ENCODE results near the gene PALM. TPM values are rescaled to one million over a fixed set of nuclear protein-coding genes. Genes with fewer than 3 reads are reported as not detected.

The PALM gene
- total RNA-seq, 4 donors from 2014 or later = 4.4 to 10.2 (median 7.2) TPM

DNA sequence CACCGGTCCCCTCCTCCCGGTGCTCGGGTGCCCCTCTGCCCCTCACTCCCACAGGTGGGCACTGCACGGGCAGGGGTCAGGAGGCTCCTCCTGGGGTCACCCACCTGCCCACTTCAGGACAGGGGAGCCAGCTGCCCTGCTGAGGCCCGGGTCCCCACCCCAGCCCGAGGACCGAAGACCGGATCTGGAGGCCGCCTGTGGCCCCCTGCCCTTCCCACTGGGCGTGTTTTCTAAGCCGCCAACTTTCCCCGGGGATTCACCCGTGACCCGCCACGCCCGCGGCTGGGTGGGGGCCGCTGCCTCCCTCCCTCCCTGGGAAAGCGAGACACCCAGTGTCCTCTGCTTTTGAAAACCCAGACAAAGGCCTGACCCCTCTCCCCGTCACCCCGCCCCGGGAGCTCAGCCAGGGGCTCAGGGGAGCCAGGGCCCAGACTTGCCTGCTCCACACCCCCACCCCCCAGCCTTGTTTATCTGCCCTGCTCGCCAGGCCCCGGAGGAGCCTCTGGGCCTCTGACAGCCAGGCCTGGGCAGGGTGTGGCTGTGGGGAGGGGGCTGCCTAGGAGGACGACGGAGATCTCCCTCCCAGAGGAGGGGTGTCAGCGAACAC lies 1.3 kb downstream of the PALM start:
- Histone ChIP-seq H3K9me3 (no peaks in the 10 kb centered on the region), H3K36me3 (no peaks in the 10 kb centered on the region), H3K4me3 (peak overlapping the region; percentile 55 to 63 (median 60)), H3K4me1 (no peaks in the 10 kb centered on the region), H3K27me3 (peaks cover 7 to 40% (median 34%) of the 10 kb centered on the region in 3 donors), H3K27ac (peak overlapping the region; percentile 80 to 83 (median 82))
- peak in 1 of 2 donors; percentile 14 for TF ChIP-seq POLR2A (IDR thresholded peaks at IDR 0.05)
- TF ChIP-seq, protein P1, sequence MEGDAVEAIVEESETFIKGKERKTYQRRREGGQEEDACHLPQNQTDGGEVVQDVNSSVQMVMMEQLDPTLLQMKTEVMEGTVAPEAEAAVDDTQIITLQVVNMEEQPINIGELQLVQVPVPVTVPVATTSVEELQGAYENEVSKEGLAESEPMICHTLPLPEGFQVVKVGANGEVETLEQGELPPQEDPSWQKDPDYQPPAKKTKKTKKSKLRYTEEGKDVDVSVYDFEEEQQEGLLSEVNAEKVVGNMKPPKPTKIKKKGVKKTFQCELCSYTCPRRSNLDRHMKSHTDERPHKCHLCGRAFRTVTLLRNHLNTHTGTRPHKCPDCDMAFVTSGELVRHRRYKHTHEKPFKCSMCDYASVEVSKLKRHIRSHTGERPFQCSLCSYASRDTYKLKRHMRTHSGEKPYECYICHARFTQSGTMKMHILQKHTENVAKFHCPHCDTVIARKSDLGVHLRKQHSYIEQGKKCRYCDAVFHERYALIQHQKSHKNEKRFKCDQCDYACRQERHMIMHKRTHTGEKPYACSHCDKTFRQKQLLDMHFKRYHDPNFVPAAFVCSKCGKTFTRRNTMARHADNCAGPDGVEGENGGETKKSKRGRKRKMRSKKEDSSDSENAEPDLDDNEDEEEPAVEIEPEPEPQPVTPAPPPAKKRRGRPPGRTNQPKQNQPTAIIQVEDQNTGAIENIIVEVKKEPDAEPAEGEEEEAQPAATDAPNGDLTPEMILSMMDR (IDR thresholded peaks at IDR 0.05 in 4 of 5, conservative IDR thresholded peaks at IDR 0.05 in 1 of 5) = no peak
- in situ Hi-C loops (cut with MboI; ENCODE audit: low sequenced_read_pairs in 4 of 4) (no loop called here), intact Hi-C loops (cut with DNase I; ENCODE audit: low total_unique reads) (no loop called here)
- DNase-seq = peak in 1 of 2 donors; percentile 42
- peak; percentile 15 to 37 for ATAC-seq

DNA sequence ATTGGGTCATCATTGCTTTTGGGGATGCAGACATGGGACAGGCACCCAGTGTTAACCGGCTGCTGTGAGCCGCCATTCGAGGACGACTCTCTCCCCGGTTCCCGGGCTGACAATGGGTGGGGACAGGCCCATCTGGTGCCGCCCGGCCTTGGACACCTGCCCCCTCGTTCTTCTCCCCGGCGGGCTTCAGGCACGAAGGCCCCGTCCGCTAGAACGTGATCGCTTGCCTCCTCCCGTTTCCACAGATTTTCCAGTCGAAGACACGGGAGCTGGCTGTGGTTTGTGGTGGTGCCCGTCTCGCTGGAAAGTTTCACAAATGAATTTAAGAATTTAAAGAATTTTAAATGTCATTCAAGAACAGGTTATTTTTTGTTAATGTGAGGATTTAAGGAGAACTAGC lies 2.0 kb downstream of the PALM start:
- Histone ChIP-seq H3K4me1 (no peaks in the 10 kb centered on the region), H3K27me3 (peaks cover 7 to 36% (median 34%) of the 10 kb centered on the region in 3 donors), H3K36me3 (no peaks in the 10 kb centered on the region), H3K4me3 (peak overlapping the region in 3 of 4 donors; percentile 58 to 63 (median 62)), H3K9me3 (no peaks in the 10 kb centered on the region), H3K27ac (peak overlapping the region; percentile 80 to 83 (median 82))
- DNase-seq = no peak
- TF ChIP-seq POLR2A (IDR thresholded peaks at IDR 0.05) = no peak
- TF ChIP-seq, protein P1 (IDR thresholded peaks at IDR 0.05 in 4 of 5, conservative IDR thresholded peaks at IDR 0.05 in 1 of 5) = no peak
- no peak for ATAC-seq
- in situ Hi-C loops (cut with MboI; ENCODE audit: low sequenced_read_pairs in 4 of 4) (no loop called here), intact Hi-C loops (cut with DNase I; ENCODE audit: low total_unique reads) (no loop called here)

DNA sequence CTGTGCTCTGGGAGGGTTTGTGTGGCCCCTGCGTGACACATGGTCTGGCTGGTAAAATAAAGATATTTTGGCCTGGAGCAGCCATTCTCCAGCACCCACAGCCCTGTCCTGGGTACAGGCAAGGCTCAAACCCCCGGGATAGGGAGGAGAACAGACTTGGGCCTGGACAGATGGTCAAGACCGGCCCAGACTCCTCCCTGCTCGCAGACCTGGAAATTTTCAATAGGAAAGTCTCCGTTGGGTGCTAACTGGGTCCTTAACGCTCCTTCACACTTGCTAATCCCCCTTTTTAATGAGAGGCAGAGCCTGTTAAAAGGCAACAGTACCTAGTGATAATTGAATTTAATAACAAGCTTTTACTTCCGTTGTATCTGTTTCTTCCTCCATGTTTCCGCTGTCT lies 2.5 kb downstream of the PALM start:
- no peaks in the 10 kb centered on the region for H3K9me3 ChIP-seq
- intact Hi-C loops (cut with DNase I; ENCODE audit: low total_unique reads) = no loop called here
- no peaks in the 10 kb centered on the region for H3K36me3 ChIP-seq
- no peak for TF ChIP-seq POLR2A (IDR thresholded peaks at IDR 0.05)
- peak overlapping the region; percentile 80 to 83 (median 82) for H3K27ac ChIP-seq
- peaks cover 5 to 33% (median 29%) of the 10 kb centered on the region in 3 donors for H3K27me3 ChIP-seq
- H3K4me1 ChIP-seq = no peaks in the 10 kb centered on the region
- in situ Hi-C loops (cut with MboI; ENCODE audit: low sequenced_read_pairs in 4 of 4) = no loop called here
- ATAC-seq (no peak), DNase-seq (no peak)
- H3K4me3 ChIP-seq = no peak overlapping the region

DNA sequence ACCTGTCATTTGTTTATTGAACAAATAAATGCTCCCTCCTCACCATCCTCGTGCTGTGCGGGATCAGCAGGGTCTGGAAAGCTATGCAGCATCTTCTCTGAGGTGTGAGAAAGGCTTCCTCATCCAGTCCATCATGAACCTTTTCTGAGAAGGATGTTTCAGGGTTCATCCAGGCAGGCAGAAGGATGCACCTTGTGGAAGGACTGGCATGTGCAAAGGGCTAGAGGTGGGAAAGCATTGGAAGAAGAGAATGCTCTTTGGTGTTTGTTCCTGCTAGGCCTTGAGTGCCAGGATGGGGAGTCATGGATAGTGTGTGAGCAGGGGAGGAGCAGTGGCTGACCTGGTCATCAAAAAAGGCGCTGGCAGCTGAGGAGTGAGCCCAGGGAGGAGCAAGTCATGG lies 6.6 kb downstream of the PALM start:
- in situ Hi-C loops (cut with MboI; ENCODE audit: low sequenced_read_pairs in 4 of 4) = no loop called here
- TF ChIP-seq, protein P1 (IDR thresholded peaks at IDR 0.05 in 4 of 5, conservative IDR thresholded peaks at IDR 0.05 in 1 of 5) = no peak
- TF ChIP-seq POLR2A (IDR thresholded peaks at IDR 0.05) = no peak

DNA sequence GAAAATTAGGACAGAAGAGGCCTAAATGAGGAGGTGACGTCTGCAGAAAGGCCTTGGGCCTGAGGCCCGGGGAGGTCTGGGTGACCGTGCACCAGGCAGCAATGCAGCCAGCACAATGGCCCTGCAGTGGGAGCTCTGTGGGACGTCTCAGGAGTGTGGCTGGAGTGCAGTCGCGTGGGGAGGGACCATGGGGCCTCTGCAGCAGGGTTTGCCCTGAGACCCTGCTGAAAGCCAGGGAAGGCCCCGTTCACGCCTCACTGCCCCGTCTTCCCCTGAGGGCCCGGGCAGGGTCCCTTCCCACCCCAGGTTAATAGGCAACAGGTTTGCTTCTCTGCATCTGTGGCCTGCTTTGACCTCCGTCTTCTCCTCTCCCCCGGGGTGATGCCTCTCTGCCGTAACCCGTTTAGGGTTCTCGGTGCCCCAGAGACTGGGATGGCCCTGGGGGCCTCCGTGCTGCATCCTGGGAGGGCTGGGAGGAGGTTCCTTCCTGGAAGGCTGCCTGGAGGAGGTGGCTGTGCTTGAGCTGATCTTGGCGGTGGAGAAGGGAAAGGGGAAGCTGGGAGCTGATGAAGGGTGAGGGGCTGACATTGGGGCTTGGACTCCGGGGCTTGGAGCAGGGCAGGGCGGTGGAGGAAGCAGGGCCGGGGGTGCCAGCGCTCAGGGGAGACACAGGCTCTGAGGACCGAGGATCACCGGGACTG lies 9.7 kb downstream of the PALM start:
- H3K27me3 ChIP-seq = peaks cover 6 to 18% (median 17%) of the 10 kb centered on the region in 3 donors
- intact Hi-C loops (cut with DNase I; ENCODE audit: low total_unique reads) = no loop called here
- no peak overlapping the region for H3K4me3 ChIP-seq
- peak overlapping the region in 3 of 4 donors; percentile 42 to 62 (median 53) for H3K27ac ChIP-seq
- TF ChIP-seq POLR2A (IDR thresholded peaks at IDR 0.05) = no peak
- TF ChIP-seq, protein P1 (IDR thresholded peaks at IDR 0.05 in 4 of 5, conservative IDR thresholded peaks at IDR 0.05 in 1 of 5) = no peak
- ATAC-seq = no peak
- no peaks in the 10 kb centered on the region for H3K9me3 ChIP-seq
- in situ Hi-C loops (cut with MboI; ENCODE audit: low sequenced_read_pairs in 4 of 4) = no loop called here
- no peak for DNase-seq
- no peaks in the 10 kb centered on the region for H3K4me1 ChIP-seq
- H3K36me3 ChIP-seq = no peaks in the 10 kb centered on the region

More for the DNA sequence above, 6.6 kb downstream of the PALM start:
- Histone ChIP-seq H3K27ac (no peak overlapping the region), H3K4me1 (no peaks in the 10 kb centered on the region), H3K27me3 (peaks cover 6 to 17% (median 15%) of the 10 kb centered on the region in 3 donors), H3K9me3 (no peaks in the 10 kb centered on the region), H3K36me3 (no peaks in the 10 kb centered on the region), H3K4me3 (no peak overlapping the region)
- ATAC-seq = no peak
- DNase-seq = no peak
- intact Hi-C loops (cut with DNase I; ENCODE audit: low total_unique reads) = no loop called here

Data from gastrocnemius medialis (tissue), 4 donors.